Measurements from ENCODE around the gene COL18A1.

COL18A1 gene

GRCh38 chr21:45537746-45538291 is 132.9 kb downstream of the COL18A1 start:
- DNase-seq: no peak

- no peak for DNase-seq
Observed at GRCh38 chr21:45538381-45539045, 133.5 kb downstream of the COL18A1 start.

GRCh38 chr21:45539046-45539795 is 134.3 kb downstream of the COL18A1 start:
- no peak for DNase-seq

- no peak for DNase-seq
Observed at GRCh38 chr21:45539796-45540600, 135.0 kb downstream of the COL18A1 start.

GRCh38 chr21:45540601-45540970 is 135.6 kb downstream of the COL18A1 start:
- no peak for DNase-seq

- DNase-seq: peak; percentile 94
Observed at GRCh38 chr21:45541221-45542039, 136.5 kb downstream of the COL18A1 start.

- peak; percentile 87 for DNase-seq
Observed at GRCh38 chr21:45542242-45542666, 137.3 kb downstream of the COL18A1 start, which contains the start of gene SLC19A1. Gene SLC19A1 (minus strand): TSS chr21:45542440. CDS start chr21:45537959, 4,481 bp downstream.

- DNase-seq: peak; percentile 25
Observed at GRCh38 chr21:45542667-45543370, 137.9 kb downstream of the COL18A1 start.

- DNase-seq: no peak
Observed at GRCh38 chr21:45543371-45543709, 138.4 kb downstream of the COL18A1 start.

GRCh38 chr21:45543710-45544448 is 138.9 kb downstream of the COL18A1 start:
- no peak for DNase-seq

GRCh38 chr21:45544449-45545235 is 139.7 kb downstream of the COL18A1 start:
- no peak for DNase-seq

- DNase-seq: no peak
Observed at GRCh38 chr21:45545236-45545570, 140.2 kb downstream of the COL18A1 start.

- no peak for DNase-seq
Observed at GRCh38 chr21:45545691-45546531, 140.9 kb downstream of the COL18A1 start.

GRCh38 chr21:45546636-45547544 is 141.9 kb downstream of the COL18A1 start:
- DNase-seq: no peak

- no peak for DNase-seq
Observed at GRCh38 chr21:45547545-45547900, 142.6 kb downstream of the COL18A1 start.

- no peak for DNase-seq
Observed at GRCh38 chr21:45548711-45549491, 143.9 kb downstream of the COL18A1 start.
